IMR-90 (cell line): ENCODE results near the gene SSX2IP. TPM values are rescaled to one million over a fixed set of nuclear protein-coding genes. Genes with fewer than 3 reads are reported as not detected.

Experiments used
- ATAC-seq: fragments of 200-7000 bp; cut with Tn5 transposase; 2 replicates; pipeline ENCODE4 v1.9.1; 2020; ENCODE audit warnings: low read depth, mild to moderate bottlenecking, moderate library complexity
- BruUV-seq: library from RNA; stranded (reverse); fragments of 400-500 nt; replicated peaks from 2 replicates; lab custom pipeline; 2021; lab: Mats Ljungman, UMichigan
- CTCF ChIA-PET: fragments of 300-600 bp; formaldehyde crosslinking; extraction: SDS; loops from one replicate; lab custom pipeline; 2021; ENCODE audit warnings: antibody characterized with exemption; lab: Yijun Ruan, JAX
- POLR2A ChIA-PET: fragments of 300-600 bp; sonication (Branson Sonifier 250); formaldehyde crosslinking; loops from one replicate; lab custom pipeline; 2022; ENCODE audit warnings: antibody characterized with exemption; ENCODE audit not compliant: unreplicated experiment; lab: Charles Lee
- DNase-seq: peaks from one replicate; pipeline ENCODE4 v3.0.0; 2013
- H2AFZ ChIP-seq: replicated peaks from 2 replicates; pipeline ENCODE3; 2013; ENCODE audit warnings: low read length, mild to moderate bottlenecking; ENCODE audit not compliant: poor library complexity
- H2AK5ac ChIP-seq: 2 replicates; pipeline ENCODE4 v1.6.1; 2013; ENCODE audit warnings: low read depth, low read length, inconsistent platforms
- H2AK9ac ChIP-seq: replicated peaks from 2 replicates; pipeline ENCODE3; 2013; ENCODE audit warnings: mild to moderate bottlenecking, low read depth, low read length, moderate library complexity; ENCODE audit not compliant: poor library complexity
- H2BK120ac ChIP-seq: 2 replicates; pipeline ENCODE4 v1.6.1; 2013; ENCODE audit warnings: low read depth, low read length, inconsistent platforms
- H2BK15ac ChIP-seq: 3 replicates; pipeline ENCODE4 v1.6.1; 2013; ENCODE audit warnings: low read depth, low read length, inconsistent platforms
- H2BK20ac ChIP-seq: 2 replicates; pipeline ENCODE4 v1.6.1; 2013; ENCODE audit warnings: low read depth, mild to moderate bottlenecking, inconsistent platforms, low read length, moderate library complexity
- H2BK5ac ChIP-seq: 2 replicates; pipeline ENCODE4 v1.6.1; 2013; ENCODE audit warnings: mild to moderate bottlenecking, low read depth, low read length, inconsistent platforms; ENCODE audit not compliant: poor library complexity, severe bottlenecking
- H3K14ac ChIP-seq: replicated peaks from 2 replicates; pipeline ENCODE4 v1.6.1; 2013; ENCODE audit warnings: low read depth, low read length, inconsistent platforms
- H3K18ac ChIP-seq: 2 replicates; pipeline ENCODE4 v1.6.1; 2013; ENCODE audit warnings: low read depth, low read length, control low read depth
- H3K23ac ChIP-seq: 2 replicates; pipeline ENCODE4 v1.6.1; 2013; ENCODE audit warnings: low read depth, low read length, inconsistent platforms
- H3K27ac ChIP-seq: 2 replicates; pipeline ENCODE4 v1.5.1; 2013; ENCODE audit warnings: mild to moderate bottlenecking, control low read depth, low read length; ENCODE audit not compliant: insufficient read depth
- H3K27me3 ChIP-seq: 2 replicates; pipeline ENCODE4 v1.6.1; 2013; ENCODE audit warnings: low read length; ENCODE audit not compliant: control insufficient read depth, insufficient read depth
- H3K36me3 ChIP-seq: 2 replicates; pipeline ENCODE4 v1.6.1; 2013; ENCODE audit warnings: low read length, mixed read lengths; ENCODE audit not compliant: control insufficient read depth, insufficient read depth
- H3K4ac ChIP-seq: 2 replicates; pipeline ENCODE4 v1.6.1; 2013; ENCODE audit warnings: low read depth, low read length, inconsistent platforms
- H3K4me1 ChIP-seq: 2 replicates; pipeline ENCODE4 v1.6.1; 2013; ENCODE audit warnings: low read length, mixed read lengths; ENCODE audit not compliant: control insufficient read depth, insufficient read depth
- H3K4me2 ChIP-seq: 2 replicates; pipeline ENCODE4 v1.6.1; 2013; ENCODE audit warnings: low read depth, mild to moderate bottlenecking, control low read depth, low read length, moderate library complexity
- H3K4me3 ChIP-seq: 2 replicates; pipeline ENCODE4 v1.5.1; 2013; ENCODE audit warnings: low read depth, mild to moderate bottlenecking, control low read depth, low read length, moderate library complexity; ENCODE audit not compliant: insufficient read depth
- H3K56ac ChIP-seq: 2 replicates; pipeline ENCODE4 v1.6.1; 2013; ENCODE audit warnings: low read length, inconsistent platforms; ENCODE audit not compliant: insufficient read depth; ENCODE audit errors: extremely low read depth
- H3K79me1 ChIP-seq, 2 experiments: 2 replicates each; pipeline ENCODE4 v1.6.1; 2013; ENCODE audit warnings: low read length in 2 of 2, inconsistent platforms in 1 of 2, low read depth in 1 of 2
- H3K9ac ChIP-seq: 2 replicates; pipeline ENCODE4 v1.6.1; 2013; ENCODE audit warnings: low read depth, low read length, control low read depth
- H3K9me1 ChIP-seq: 2 replicates; pipeline ENCODE4 v1.6.1; 2013; ENCODE audit warnings: low read length, inconsistent platforms; ENCODE audit not compliant: insufficient read depth
- H3K9me3 ChIP-seq: 2 replicates; pipeline ENCODE4 v1.6.1; 2013; ENCODE audit warnings: low read length; ENCODE audit not compliant: control insufficient read depth, insufficient read depth
- H4K20me1 ChIP-seq: 2 replicates; pipeline ENCODE4 v1.6.1; 2013; ENCODE audit warnings: low read length, inconsistent platforms; ENCODE audit not compliant: insufficient read depth
- H4K5ac ChIP-seq: 2 replicates; pipeline ENCODE4 v1.6.1; 2013; ENCODE audit warnings: mild to moderate bottlenecking, low read depth, low read length, control low read depth
- H4K8ac ChIP-seq, 2 experiments: 2 replicates each; pipeline ENCODE4 v1.6.1; 2013; ENCODE audit warnings: low read depth in 2 of 2, low read length in 2 of 2, control low read depth in 1 of 2, inconsistent platforms in 1 of 2
- H4K91ac ChIP-seq: 2 replicates; pipeline ENCODE4 v1.6.1; 2013; ENCODE audit warnings: low read depth, low read length, inconsistent platforms; ENCODE audit not compliant: insufficient read depth
- BHLHE40 ChIP-seq: fragments of 150-350 bp; IDR thresholded peaks from 2 replicates; pipeline ENCODE4 v1.6.1; 2016; ENCODE audit warnings: mild to moderate bottlenecking, low read depth, low read length
- FOS ChIP-seq: fragments of 150-350 bp; IDR thresholded peaks from 2 replicates; pipeline ENCODE4 v1.6.1; 2016; ENCODE audit warnings: low read depth, low read length
- MXI1 ChIP-seq: IDR thresholded peaks from 2 replicates; pipeline ENCODE4 v1.6.1; 2012; ENCODE audit warnings: low read depth, mild to moderate bottlenecking, low read length, moderate library complexity, borderline replicate concordance
- NFE2L2 ChIP-seq: fragments of 150-350 bp; IDR thresholded peaks from 2 replicates; pipeline ENCODE4 v1.6.1; 2016; ENCODE audit warnings: low read depth, mild to moderate bottlenecking, low read length
- POLR2A ChIP-seq: IDR thresholded peaks from 2 replicates; pipeline ENCODE4 v1.6.1; 2012; ENCODE audit warnings: mild to moderate bottlenecking, low read depth, low read length
- RCOR1 ChIP-seq: IDR thresholded peaks from 2 replicates; pipeline ENCODE4 v1.6.1; 2012; ENCODE audit warnings: mild to moderate bottlenecking, low read length, improper control_type of control experiment; ENCODE audit not compliant: insufficient replicate concordance
- RFX5 ChIP-seq: IDR thresholded peaks from 2 replicates; pipeline ENCODE4 v1.8.0; 2012; ENCODE audit warnings: low read depth, mild to moderate bottlenecking, low read length, moderate library complexity
- SMC3 ChIP-seq: fragments of 150-350 bp; IDR thresholded peaks from 2 replicates; pipeline ENCODE4 v1.6.1; 2016; ENCODE audit warnings: low read depth, mild to moderate bottlenecking, antibody characterized with exemption, low read length, moderate library complexity
- WGBS, 2 experiments: methylation state at CpG; one replicate each; pipeline versions ENCODE4 v1.1.5 to v1.1.7; 2013; ENCODE audit warnings: missing lambda C conversion rate in 2 of 2; ENCODE audit not compliant: insufficient read length in 1 of 2; ENCODE audit errors: extremely low coverage in 2 of 2; 5-methylcytosine and 5-hydroxymethylcytosine counted together
- dilution Hi-C: fragments of 300-500 bp; cut with HindIII; formaldehyde crosslinking; loops from one replicate; pipeline ENCODE4 v1.14.3; 2018; ENCODE audit warnings: low sequenced_read_pairs; ENCODE audit not compliant: unreplicated experiment
- in situ Hi-C: fragments of 300-500 bp; cut with MboI; formaldehyde crosslinking; loops from 3 replicates; pipeline ENCODE4 v1.14.3; 2019; ENCODE audit warnings: low sequenced_read_pairs, inconsistent platforms, mixed read lengths
- intact Hi-C: fragments of 100-400 bp; cut with micrococcal nuclease; formaldehyde crosslinking; loops from 2 replicates; pipeline ENCODE4 v1.10.0; 2022
- polyA plus RNA-seq, 3 experiments: library from polyadenylated mRNA; depleted of rRNA; stranded (reverse); fragments of >200 nt; gene quantifications; 2 replicates each; pipeline ENCODE4 v1.2.3, GENCODE V29; 2012; ENCODE audit warnings: low replicate concordance in 1 of 3
- total RNA-seq: library from RNA; depleted of rRNA; stranded (reverse); fragments of >200 nt; gene quantifications from 2 replicates; pipeline ENCODE4 v1.2.3, GENCODE V29; 2012
- TF ChIP-seq, protein P1 (sequence below): conservative IDR thresholded peaks from 2 replicates; pipeline ENCODE4 v1.5.1; 2012; ENCODE audit warnings: mild to moderate bottlenecking, low read depth, low read length, improper control_type of control experiment
- TF ChIP-seq, protein P2 (sequence below): fragments of 150-350 bp; IDR thresholded peaks from 2 replicates; pipeline ENCODE4 v1.6.1; 2017; ENCODE audit warnings: mild to moderate bottlenecking, antibody characterized with exemption, low read length, low read depth

Gene SSX2IP
- total and polyA plus RNA-seq, 2 of the 4 experiments (the other 2 are of a cell fraction): 7.7 to 13.4 TPM

DNA sequence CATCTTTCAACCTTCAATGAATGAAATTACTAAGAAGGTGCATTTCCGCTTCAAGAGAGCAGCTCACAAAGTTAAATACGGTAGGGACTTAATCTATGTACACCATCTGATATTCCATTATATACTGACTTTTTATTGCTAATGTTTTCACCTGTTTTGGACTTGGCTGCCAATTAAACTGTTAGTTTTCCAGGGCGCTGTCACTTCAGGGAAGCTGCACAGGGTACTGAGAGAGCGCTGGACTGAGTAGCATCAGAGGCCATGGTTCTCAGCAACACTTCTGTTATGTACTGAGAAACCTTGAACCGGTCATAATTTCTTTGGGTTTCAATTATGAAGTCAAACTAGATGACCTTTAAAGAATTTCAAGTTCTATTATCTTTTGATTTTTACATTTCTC lies 8.2 kb downstream of the SSX2IP start:
- dilution Hi-C loops: no loop called here
- Histone ChIP-seq H2AK9ac (no peak overlapping the region), H3K56ac (no peak overlapping the region), H3K4me2 (no peak overlapping the region), H3K14ac (no peak overlapping the region), H4K8ac (no peak overlapping the region), H2BK15ac (no peak overlapping the region), H2AK5ac (no peak overlapping the region), H4K5ac (no peak overlapping the region), H3K4me1 (no peaks in the 10 kb centered on the region), H2BK5ac (no peak overlapping the region), H3K4me3 (no peak overlapping the region), H4K20me1 (peaks cover 3% of the 10 kb centered on the region; the same call in 1 of the 2 replicates), H2BK120ac (no peak overlapping the region), H3K9ac (no peak overlapping the region), H3K23ac (no peak overlapping the region), H2AFZ (no peak overlapping the region), H4K91ac (no peak overlapping the region), H3K79me1 (peaks cover 24 to 27% of the 10 kb centered on the region in 2 experiments; a peak in 3 of 4 replicates), H3K18ac (no peak overlapping the region), H3K27ac (no peak overlapping the region), H3K9me3 (peaks cover 3% of the 10 kb centered on the region), H3K4ac (no peak overlapping the region), H3K36me3 (peaks cover 3% of the 10 kb centered on the region; the same call in 1 of the 2 replicates), H3K27me3 (no peaks in the 10 kb centered on the region), H3K9me1 (peaks cover 6% of the 10 kb centered on the region), H2BK20ac (no peak overlapping the region)
- intact Hi-C loops: no loop called here
- ChIA-PET POLR2A (interaction anchor here (0.6 kb wide), 1 partner anchor 240 kb away, joined by 3 read pairs; no protein-coding TSS in a partner anchor), CTCF (interaction anchor here (0.6 kb wide), 1 partner anchor 19 kb away, joined by 3 read pairs; no protein-coding TSS in a partner anchor)
- DNase-seq (no peak), ATAC-seq (no peak)
- 82% methylated on average over 2 of the region's 5 CpGs; no CpG with 5 or more reads in 1 of the 2 experiments for WGBS, 2 experiments
- TF ChIP-seq MXI1 (no peak), BHLHE40 (no peak), NFE2L2 (no peak), POLR2A (no peak), RCOR1 (no peak), SMC3 (no peak), RFX5 (no peak), FOS (no peak)
- TF ChIP-seq, protein P1, sequence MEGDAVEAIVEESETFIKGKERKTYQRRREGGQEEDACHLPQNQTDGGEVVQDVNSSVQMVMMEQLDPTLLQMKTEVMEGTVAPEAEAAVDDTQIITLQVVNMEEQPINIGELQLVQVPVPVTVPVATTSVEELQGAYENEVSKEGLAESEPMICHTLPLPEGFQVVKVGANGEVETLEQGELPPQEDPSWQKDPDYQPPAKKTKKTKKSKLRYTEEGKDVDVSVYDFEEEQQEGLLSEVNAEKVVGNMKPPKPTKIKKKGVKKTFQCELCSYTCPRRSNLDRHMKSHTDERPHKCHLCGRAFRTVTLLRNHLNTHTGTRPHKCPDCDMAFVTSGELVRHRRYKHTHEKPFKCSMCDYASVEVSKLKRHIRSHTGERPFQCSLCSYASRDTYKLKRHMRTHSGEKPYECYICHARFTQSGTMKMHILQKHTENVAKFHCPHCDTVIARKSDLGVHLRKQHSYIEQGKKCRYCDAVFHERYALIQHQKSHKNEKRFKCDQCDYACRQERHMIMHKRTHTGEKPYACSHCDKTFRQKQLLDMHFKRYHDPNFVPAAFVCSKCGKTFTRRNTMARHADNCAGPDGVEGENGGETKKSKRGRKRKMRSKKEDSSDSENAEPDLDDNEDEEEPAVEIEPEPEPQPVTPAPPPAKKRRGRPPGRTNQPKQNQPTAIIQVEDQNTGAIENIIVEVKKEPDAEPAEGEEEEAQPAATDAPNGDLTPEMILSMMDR: no peak
- TF ChIP-seq, protein P2, sequence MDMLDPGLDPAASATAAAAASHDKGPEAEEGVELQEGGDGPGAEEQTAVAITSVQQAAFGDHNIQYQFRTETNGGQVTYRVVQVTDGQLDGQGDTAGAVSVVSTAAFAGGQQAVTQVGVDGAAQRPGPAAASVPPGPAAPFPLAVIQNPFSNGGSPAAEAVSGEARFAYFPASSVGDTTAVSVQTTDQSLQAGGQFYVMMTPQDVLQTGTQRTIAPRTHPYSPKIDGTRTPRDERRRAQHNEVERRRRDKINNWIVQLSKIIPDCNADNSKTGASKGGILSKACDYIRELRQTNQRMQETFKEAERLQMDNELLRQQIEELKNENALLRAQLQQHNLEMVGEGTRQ: no peak
- BruUV-seq: no TSS peak
- in situ Hi-C loops: no loop called here
